ENCODE results near the gene OR10AG1.

- no peak for TF ChIP-seq CTCF (IDR thresholded peaks at IDR 0.05; ENCODE audit: poor library complexity, severe bottlenecking)
- no peak for TF ChIP-seq RAD21 (conservative IDR thresholded peaks at IDR 0.05)
- TF ChIP-seq EP300 (conservative IDR thresholded peaks at IDR 0.05; ENCODE audit: poor library complexity, severe bottlenecking) = no peak
- no peak for TF ChIP-seq EZH2 (IDR thresholded peaks at IDR 0.05; ENCODE audit: borderline replicate concordance, insufficient read depth, low read length, poor library complexity, severe bottlenecking)
- no peak for TF ChIP-seq REST (IDR thresholded peaks at IDR 0.05; ENCODE audit: borderline replicate concordance)
- no peak for TF ChIP-seq POLR2AphosphoS5 (IDR thresholded peaks at IDR 0.05)
- no peak for TF ChIP-seq TAF1 (IDR thresholded peaks at IDR 0.05; ENCODE audit: low read depth)
- no peak for TF ChIP-seq MXI1 (conservative IDR thresholded peaks at IDR 0.05; ENCODE audit: poor library complexity, severe bottlenecking)
These were observed 3.4 kb downstream of the OR10AG1 start for GRCh38 chr11:55966391-55966790.

Data from neural cell (in vitro differentiated cells).